Activated T-helper 17 cell treated with anti-CD3 and anti-CD28 coated beads, Interleukin-2, amount 50 U/mL, for 72 hours (primary cell): Measurements from ENCODE around the gene DDTL. TPM values are rescaled to one million over a fixed set of nuclear protein-coding genes. Genes with fewer than 3 reads are reported as not detected.

Experiments used
- ATAC-seq: fragments of 150-1000 bp; cut with Tn5 transposase; replicated peaks from 2 replicates; pipeline ENCODE4 v1.10.0; 2021; ENCODE audit warnings: mild to moderate bottlenecking, moderate library complexity
- H3K27ac Mint-ChIP-seq: one replicate; pipeline ENCODE4 v1.8.0; 2022; ENCODE audit warnings: mixed read lengths
- H3K27me3 Mint-ChIP-seq: one replicate; pipeline ENCODE4 v1.8.0; 2022; ENCODE audit warnings: mixed read lengths
- H3K36me3 Mint-ChIP-seq: one replicate; pipeline ENCODE4 v1.8.0; 2022; ENCODE audit warnings: low read depth, mild to moderate bottlenecking, mixed read lengths
- H3K4me1 Mint-ChIP-seq: one replicate; pipeline ENCODE4 v1.8.0; 2022; ENCODE audit warnings: mixed read lengths
- H3K4me3 Mint-ChIP-seq: one replicate; pipeline ENCODE4 v1.8.0; 2022; ENCODE audit warnings: mild to moderate bottlenecking, mixed read lengths
- H3K9me3 Mint-ChIP-seq: one replicate; pipeline ENCODE4 v1.8.0; 2022; ENCODE audit warnings: mixed read lengths
- total RNA-seq, 2 donors: library from RNA; stranded (reverse); gene quantifications; one replicate each; pipeline ENCODE4 v1.2.3, GENCODE V29; 2022

The DDTL gene
- total RNA-seq, 2 donors from 2014 or later: 2.8 to 4.9 TPM

GRCh38 chr22:24007253-24008021 lies 40.7 kb downstream of the DDTL start:
- no peak overlapping the region for H3K4me3 Mint-ChIP-seq
- no peak for ATAC-seq
- peaks cover 10% of the 10 kb centered on the region for H3K36me3 Mint-ChIP-seq
- H3K27me3 Mint-ChIP-seq: peaks cover 6% of the 10 kb centered on the region
- H3K27ac Mint-ChIP-seq: no peak overlapping the region
- no peaks in the 10 kb centered on the region for H3K9me3 Mint-ChIP-seq
- H3K4me1 Mint-ChIP-seq: no peaks in the 10 kb centered on the region

- ATAC-seq: no peak
- Mint-ChIP-seq H3K27ac (no peak overlapping the region), H3K4me1 (no peaks in the 10 kb centered on the region)
Observed at GRCh38 chr22:24008022-24008283, 41.3 kb downstream of the DDTL start.

DNA sequence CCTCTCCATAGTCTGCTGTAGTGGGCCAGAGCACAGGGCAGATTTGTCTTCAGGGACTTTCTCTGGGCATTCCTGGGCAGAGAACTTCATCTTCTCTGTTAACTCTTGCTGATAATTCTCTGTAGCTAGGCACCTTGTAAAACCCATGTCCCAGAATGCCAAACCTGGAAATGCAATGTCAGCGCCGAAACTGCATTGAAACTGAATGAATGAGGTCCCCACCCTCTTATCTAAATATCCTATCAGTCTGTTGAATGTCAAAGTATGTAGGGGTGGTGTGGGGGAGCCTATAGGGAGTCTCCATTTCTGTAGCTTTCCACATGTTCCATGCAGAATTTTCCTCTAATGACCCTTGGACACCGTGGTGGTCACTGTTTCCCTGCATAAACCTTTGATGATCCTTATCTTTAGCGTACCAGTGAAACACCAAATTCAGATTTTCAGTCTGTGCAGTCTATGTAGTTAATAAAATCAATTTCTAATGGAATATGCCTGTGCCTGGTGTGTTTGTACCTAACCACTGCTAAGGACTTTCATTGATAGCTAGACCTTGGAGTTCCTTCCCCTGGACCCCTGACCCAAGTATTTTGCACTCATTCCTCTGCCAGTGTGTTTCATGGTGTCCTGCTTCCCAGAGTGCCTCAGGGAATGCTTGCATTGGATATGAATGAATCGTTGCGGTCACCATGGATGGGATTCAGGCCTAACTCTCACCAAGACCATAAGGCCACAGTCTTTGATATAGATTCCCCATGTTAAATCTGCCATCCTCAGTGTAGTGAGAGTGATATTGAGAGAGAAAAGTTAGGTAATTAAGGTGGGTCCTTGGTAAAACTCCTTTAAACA lies 41.9 kb downstream of the DDTL start:
- H3K4me3 Mint-ChIP-seq: no peak overlapping the region
- ATAC-seq: no peak
- no peak overlapping the region for H3K27ac Mint-ChIP-seq
- peaks cover 2% of the 10 kb centered on the region for H3K27me3 Mint-ChIP-seq
- H3K9me3 Mint-ChIP-seq: no peaks in the 10 kb centered on the region
- peaks cover 4% of the 10 kb centered on the region for H3K4me1 Mint-ChIP-seq
- peaks cover 14% of the 10 kb centered on the region for H3K36me3 Mint-ChIP-seq

More at GRCh38 chr22:24008022-24008283, 41.3 kb downstream of the DDTL start:
- peaks cover 10% of the 10 kb centered on the region for H3K36me3 Mint-ChIP-seq
- no peaks in the 10 kb centered on the region for H3K9me3 Mint-ChIP-seq
- H3K27me3 Mint-ChIP-seq: peaks cover 6% of the 10 kb centered on the region
- no peak overlapping the region for H3K4me3 Mint-ChIP-seq

- H3K4me3 Mint-ChIP-seq: no peak overlapping the region
- no peak for ATAC-seq
- H3K9me3 Mint-ChIP-seq: no peaks in the 10 kb centered on the region
- no peaks in the 10 kb centered on the region for H3K27me3 Mint-ChIP-seq
- H3K36me3 Mint-ChIP-seq: peaks cover 20% of the 10 kb centered on the region
- no peak overlapping the region for H3K27ac Mint-ChIP-seq
- H3K4me1 Mint-ChIP-seq: peaks cover 9% of the 10 kb centered on the region
Observed at GRCh38 chr22:24009227-24010017, 42.7 kb downstream of the DDTL start.

GRCh38 chr22:24010018-24010391 lies 43.3 kb downstream of the DDTL start:
- Mint-ChIP-seq H3K36me3 (peaks cover 21% of the 10 kb centered on the region), H3K27ac (peak overlapping the region; percentile 87), H3K4me3 (peak overlapping the region; percentile 90), H3K4me1 (peaks cover 13% of the 10 kb centered on the region), H3K27me3 (no peaks in the 10 kb centered on the region), H3K9me3 (no peaks in the 10 kb centered on the region)
- no peak for ATAC-seq

GRCh38 chr22:24011735-24012068 lies 45.0 kb downstream of the DDTL start:
- Mint-ChIP-seq H3K27ac (peak overlapping the region; percentile 87), H3K4me3 (peak overlapping the region; percentile 90), H3K4me1 (peaks cover 13% of the 10 kb centered on the region), H3K9me3 (no peaks in the 10 kb centered on the region), H3K36me3 (peaks cover 29% of the 10 kb centered on the region), H3K27me3 (no peaks in the 10 kb centered on the region)
- ATAC-seq: no peak

DNA sequence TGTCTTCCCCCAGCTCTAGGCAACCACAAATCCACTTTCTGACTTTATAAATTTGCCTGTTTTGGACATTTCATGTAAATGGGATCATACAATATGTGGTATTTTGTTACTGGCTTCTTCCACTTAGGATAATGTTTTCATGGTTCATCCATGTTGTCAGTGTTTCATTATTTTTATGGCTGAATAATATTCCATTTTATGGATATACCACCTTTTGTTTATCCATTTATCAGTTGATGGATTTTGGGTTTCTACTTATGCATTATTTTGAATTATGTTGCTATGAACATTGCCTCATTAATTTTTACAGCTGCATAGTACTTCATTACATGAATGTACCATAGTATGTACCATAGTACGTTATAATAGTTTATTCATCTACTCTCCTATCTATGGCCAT lies 49.5 kb downstream of the DDTL start:
- peaks cover 18% of the 10 kb centered on the region for H3K4me1 Mint-ChIP-seq
- no peaks in the 10 kb centered on the region for H3K27me3 Mint-ChIP-seq
- peaks cover 45% of the 10 kb centered on the region for H3K36me3 Mint-ChIP-seq
- H3K27ac Mint-ChIP-seq: no peak overlapping the region
- no peak overlapping the region for H3K4me3 Mint-ChIP-seq
- no peaks in the 10 kb centered on the region for H3K9me3 Mint-ChIP-seq
- ATAC-seq: no peak

DNA sequence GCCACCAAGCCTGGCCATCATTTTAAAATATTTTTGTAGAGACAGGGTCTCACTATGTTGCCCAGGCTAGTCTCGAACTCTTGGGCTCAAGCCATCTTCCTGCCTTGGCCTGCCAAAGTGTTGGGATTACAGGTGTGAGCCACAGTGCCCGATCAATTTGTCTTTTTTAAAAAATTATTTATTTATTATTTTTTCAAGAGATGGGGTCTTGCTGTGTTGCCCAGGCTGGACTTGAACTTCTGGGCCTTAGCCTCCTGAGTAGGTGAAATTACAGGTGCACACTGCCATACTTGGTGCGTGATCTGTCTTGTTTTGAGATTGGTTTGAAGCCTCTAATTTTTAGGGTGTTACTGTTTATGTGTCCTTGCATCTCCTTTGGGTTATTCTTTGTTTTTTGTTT lies 54.6 kb downstream of the DDTL start:
- no peak overlapping the region for H3K27ac Mint-ChIP-seq
- H3K9me3 Mint-ChIP-seq: no peaks in the 10 kb centered on the region
- H3K4me1 Mint-ChIP-seq: peaks cover 27% of the 10 kb centered on the region
- H3K36me3 Mint-ChIP-seq: peaks cover 39% of the 10 kb centered on the region
- H3K4me3 Mint-ChIP-seq: no peak overlapping the region
- ATAC-seq: no peak
- H3K27me3 Mint-ChIP-seq: no peaks in the 10 kb centered on the region

Other genes starting within 250 kb of the DDTL start
- gene ZNF70, start 215.8 kb upstream of the DDTL start, total RNA-seq: 1 to 10 TPM in 1 of 2 donors, under 1 TPM in 1; 0.82 to 1.1 TPM
- gene VPREB3, start 212.5 kb upstream of the DDTL start, total RNA-seq: not detected
- not detected for gene C22orf15, start 203.9 kb upstream of the DDTL start, total RNA-seq
- gene CHCHD10, start 198.9 kb upstream of the DDTL start, total RNA-seq: 100 to 1,000 TPM in 1 of 2 donors, 10 to 100 TPM in 1; 49.6 to 104 TPM
- under 1 TPM; 0.45 to 0.50 TPM for gene MMP11, start 194.0 kb upstream of the DDTL start, total RNA-seq
- gene SMARCB1, start 179.9 kb upstream of the DDTL start, total RNA-seq: 10 to 100 TPM; 51.4 to 70.1 TPM
- 1 to 10 TPM; 5.0 to 9.3 TPM for gene DERL3, start 127.9 kb upstream of the DDTL start, total RNA-seq
- gene SLC2A11, start 109.0 kb upstream of the DDTL start, total RNA-seq: 1 to 10 TPM; 3.8 to 5.9 TPM
- 1,000 to 10,000 TPM; 1,250 to 1,556 TPM for gene MIF, start 72.5 kb upstream of the DDTL start, total RNA-seq
- gene GSTT2B, start 5.7 kb upstream of the DDTL start, total RNA-seq: under 1 TPM; 0.37 to 0.41 TPM
- 100 to 1,000 TPM; 117 to 122 TPM for gene DDT, start 7.6 kb downstream of the DDTL start, total RNA-seq
- under 1 TPM in 1 of 2 donors, not detected in 1; 0.29 TPM for gene GSTT2, start 13.2 kb downstream of the DDTL start, total RNA-seq
- gene GSTT4, start 38.6 kb downstream of the DDTL start, total RNA-seq: not detected
- gene CABIN1, start 44.4 kb downstream of the DDTL start, total RNA-seq: 10 to 100 TPM; 98.0 to 99.4 TPM
- 1 to 10 TPM in 1 of 2 donors, under 1 TPM in 1; 0.66 to 1.5 TPM for gene SUSD2, start 214.6 kb downstream of the DDTL start, total RNA-seq